ENCODE results near the gene SLC2A9.

DNA sequence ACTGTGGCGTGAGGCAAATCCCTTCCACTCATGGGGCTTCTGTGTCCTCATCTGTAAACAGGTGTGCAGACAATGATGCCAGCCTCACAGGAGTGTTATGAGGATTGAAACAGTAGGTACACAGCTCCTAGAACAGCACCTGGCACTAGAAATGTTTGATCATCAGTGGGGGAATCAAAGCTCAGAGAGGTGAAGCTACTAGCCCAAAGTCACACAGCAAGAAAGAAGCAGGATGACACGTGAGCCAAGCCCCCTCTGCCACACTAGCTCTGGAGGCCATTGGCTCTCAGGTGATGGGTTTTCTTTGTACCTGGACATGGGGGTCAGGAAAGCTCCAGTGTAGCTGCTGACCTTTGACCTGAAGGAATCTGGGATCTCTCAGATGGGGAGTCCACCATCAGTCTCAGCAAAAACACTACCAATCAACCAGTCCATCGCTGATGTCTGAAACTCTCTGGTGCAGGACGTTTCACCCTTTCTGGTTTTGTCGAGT, 13.4 kb upstream of the SLC2A9 start:
- TF ChIP-seq POLR2A (IDR thresholded peaks at IDR 0.05) (no peak), CTCF (IDR thresholded peaks at IDR 0.05) (no peak)
